ENCODE measurements around the gene PUM1. TPM values are rescaled to one million over a fixed set of nuclear protein-coding genes. Genes with fewer than 3 reads are reported as not detected.

The PUM1 gene
- total RNA-seq, 6 experiments from 2014 or later: 30.9 to 51.6 (median 42.0) TPM

GRCh38 chr1:31084782-31085569 is 19.5 kb upstream of the PUM1 start:
- intact Hi-C loops (cut with DNase I): no loop called here
- no peak overlapping the region for H3K27ac ChIP-seq
- TF ChIP-seq POLR2A (IDR thresholded peaks at IDR 0.05) (no peak), CTCF (IDR thresholded peaks at IDR 0.05) (no peak)
- WGBS (ENCODE audit: insufficient coverage, low coverage, low lambda C conversion rate, missing lambda C conversion rate): 74% methylated on average over 14 of the region's 16 CpGs
- no peaks in the 10 kb centered on the region for H3K4me1 ChIP-seq
- no peak overlapping the region for H3K4me3 ChIP-seq
- ATAC-seq (no peak), DNase-seq (no peak)
- H3K27me3 ChIP-seq: no peaks in the 10 kb centered on the region
- H3K9me3 ChIP-seq: no peaks in the 10 kb centered on the region
- H3K36me3 ChIP-seq: no peaks in the 10 kb centered on the region

DNA sequence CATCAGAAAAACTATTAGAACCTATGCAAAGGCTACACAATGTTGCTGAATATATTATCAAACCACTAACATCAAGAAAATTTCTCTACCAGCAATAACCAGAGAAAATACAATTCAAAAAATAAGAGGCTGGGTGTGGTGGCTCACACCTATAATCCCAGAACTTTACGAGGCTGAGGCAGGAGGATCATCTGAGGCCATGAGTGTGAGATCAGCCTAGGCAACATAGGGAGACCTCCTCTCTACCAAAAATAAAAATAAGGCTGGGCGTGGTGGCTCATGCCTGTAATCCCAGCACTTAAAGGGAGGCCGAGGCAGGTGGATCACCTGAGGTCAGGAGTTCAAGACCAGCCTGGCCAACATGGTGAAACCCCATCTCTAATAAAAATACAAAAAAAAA is 16.9 kb upstream of the PUM1 start:
- TF ChIP-seq POLR2A (IDR thresholded peaks at IDR 0.05): no peak
- no peak for TF ChIP-seq CTCF (IDR thresholded peaks at IDR 0.05)
- Histone ChIP-seq H3K27me3 (no peaks in the 10 kb centered on the region), H3K4me3 (no peak overlapping the region), H3K36me3 (no peaks in the 10 kb centered on the region), H3K4me1 (no peaks in the 10 kb centered on the region), H3K27ac (no peak overlapping the region), H3K9me3 (no peaks in the 10 kb centered on the region)
- intact Hi-C loops (cut with DNase I): no loop called here
- no peak for DNase-seq
- WGBS (ENCODE audit: insufficient coverage, low coverage, low lambda C conversion rate, missing lambda C conversion rate): 87% methylated on average over 3 of the region's 3 CpGs
- ATAC-seq: no peak

- ATAC-seq (peak; percentile 62 to 90 (median 74)), DNase-seq (no peak)
- intact Hi-C loops (cut with DNase I): no loop called here
- Histone ChIP-seq H3K9me3 (no peaks in the 10 kb centered on the region), H3K4me1 (peaks cover 0 to 11% (median 5%) of the 10 kb centered on the region in 4 donors), H3K36me3 (no peaks in the 10 kb centered on the region), H3K27me3 (no peaks in the 10 kb centered on the region), H3K4me3 (no peak overlapping the region), H3K27ac (no peak overlapping the region)
- no peak for TF ChIP-seq POLR2A (IDR thresholded peaks at IDR 0.05)
- no peak for TF ChIP-seq CTCF (IDR thresholded peaks at IDR 0.05)
- WGBS (ENCODE audit: insufficient coverage, low coverage, low lambda C conversion rate, missing lambda C conversion rate): 44% methylated on average over 2 of the region's 2 CpGs
Observed at GRCh38 chr1:31073044-31073443, 7.5 kb upstream of the PUM1 start.

DNA sequence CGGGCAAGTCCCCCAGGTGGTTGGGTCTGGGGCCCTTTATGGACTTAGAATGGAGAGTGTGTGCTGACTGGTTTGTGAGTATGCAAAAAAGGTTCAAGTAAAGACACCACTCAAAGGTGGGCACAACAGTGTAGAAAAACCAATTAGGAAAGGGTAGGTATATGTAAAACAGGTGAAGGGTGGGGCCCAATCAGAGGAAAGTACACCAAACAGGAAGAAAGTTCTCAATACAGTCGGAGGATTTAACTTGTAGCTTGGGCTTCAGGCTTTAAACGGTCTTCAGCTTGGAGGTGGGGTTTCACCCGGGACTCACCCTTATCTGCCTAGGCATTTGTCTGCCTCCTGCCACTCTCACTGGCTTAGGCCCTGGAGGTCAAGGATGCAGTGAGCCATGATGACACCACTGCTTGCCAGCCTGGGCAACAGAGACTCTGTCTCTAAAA is 6.8 kb upstream of the PUM1 start:
- Histone ChIP-seq H3K4me3 (no peak overlapping the region), H3K27me3 (no peaks in the 10 kb centered on the region), H3K9me3 (no peaks in the 10 kb centered on the region), H3K36me3 (no peaks in the 10 kb centered on the region), H3K27ac (no peak overlapping the region), H3K4me1 (peaks cover 0 to 11% (median 5%) of the 10 kb centered on the region in 4 donors)
- no peak for TF ChIP-seq CTCF (IDR thresholded peaks at IDR 0.05)
- TF ChIP-seq POLR2A (IDR thresholded peaks at IDR 0.05): no peak
- 88% methylated on average over 3 of the region's 4 CpGs for WGBS (ENCODE audit: insufficient coverage, low coverage, low lambda C conversion rate, missing lambda C conversion rate)
- no peak for ATAC-seq
- DNase-seq: no peak
- intact Hi-C loops (cut with DNase I): no loop called here

All from right lobe of liver (tissue), 6 donors.